Inferior parietal cortex (tissue), 1 donor: ENCODE measurements around the gene ZIK1.

ENCODE experiments used
- DNase-seq: peaks from one replicate; pipeline ENCODE4 v3.0.0-alpha.2; 2016; ENCODE audit errors: extremely low spot score

ZIK1 gene

DNA sequence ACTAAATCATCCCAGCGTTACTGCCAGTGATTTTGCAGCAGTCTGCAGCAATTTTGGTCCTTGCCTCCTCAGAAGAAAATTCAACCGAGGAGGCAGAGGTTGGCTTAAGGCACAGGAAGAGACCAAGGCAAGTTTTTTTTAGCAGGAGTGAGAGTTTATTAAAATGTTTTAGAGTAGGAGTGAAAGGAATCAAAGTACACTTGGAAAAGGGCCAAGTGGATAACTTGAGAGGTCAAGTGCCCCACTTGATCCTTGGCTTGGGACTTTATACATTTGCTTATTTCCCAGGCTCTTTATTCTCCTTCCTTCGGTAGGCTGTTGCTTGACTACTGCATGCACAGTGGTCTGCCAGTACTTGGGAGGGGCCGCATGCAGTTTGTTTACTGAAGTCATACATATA, 27.2 kb downstream of the ZIK1 start:
- DNase-seq: no peak

DNA sequence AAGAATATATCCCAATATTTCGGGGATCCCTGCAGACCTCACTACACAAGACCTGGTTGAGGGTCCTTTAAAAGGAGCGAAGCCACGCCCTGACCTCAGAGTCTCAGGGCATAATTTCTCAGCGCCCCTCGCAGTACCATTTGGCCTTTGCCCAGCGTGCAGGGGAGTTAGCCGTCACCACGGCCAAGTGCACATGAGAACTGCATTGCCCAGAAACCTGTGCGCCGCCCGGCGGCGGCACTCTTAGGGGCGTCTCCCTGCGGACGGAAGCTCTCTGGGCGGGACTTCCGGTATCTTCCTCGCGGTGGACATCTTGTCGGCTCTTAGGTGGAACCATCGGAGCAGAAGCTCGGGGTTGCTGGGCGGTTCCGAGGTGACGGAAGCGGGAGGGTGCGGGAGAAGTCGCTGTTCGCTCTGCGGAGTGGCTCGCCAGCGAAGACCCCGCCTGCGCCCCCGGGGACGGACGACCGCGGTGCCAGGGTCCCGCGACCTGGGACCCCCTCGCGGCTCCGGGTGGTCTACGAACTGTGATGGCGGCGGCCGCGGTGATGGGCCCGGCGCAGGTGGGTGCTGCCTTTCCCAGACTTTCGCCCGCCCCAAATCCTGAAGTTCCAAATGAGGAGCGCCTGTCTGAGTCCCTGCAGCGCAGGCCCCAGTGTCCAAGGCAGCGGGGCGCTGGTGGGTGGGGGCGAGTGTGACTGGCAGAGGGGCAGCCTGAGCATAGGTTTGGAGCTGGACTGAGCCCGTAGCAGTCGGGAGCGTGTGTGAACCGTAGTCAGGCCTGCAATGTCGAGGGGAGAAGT, 30.2 kb downstream of the ZIK1 start, which contains the start of gene ZNF134:
Gene ZNF134, plus strand, starts transcription at position 302 of the 803 bp plus-strand sequence. CDS start 5,227 bp downstream, outside the sequence.
- DNase-seq: peak; percentile 91

DNA sequence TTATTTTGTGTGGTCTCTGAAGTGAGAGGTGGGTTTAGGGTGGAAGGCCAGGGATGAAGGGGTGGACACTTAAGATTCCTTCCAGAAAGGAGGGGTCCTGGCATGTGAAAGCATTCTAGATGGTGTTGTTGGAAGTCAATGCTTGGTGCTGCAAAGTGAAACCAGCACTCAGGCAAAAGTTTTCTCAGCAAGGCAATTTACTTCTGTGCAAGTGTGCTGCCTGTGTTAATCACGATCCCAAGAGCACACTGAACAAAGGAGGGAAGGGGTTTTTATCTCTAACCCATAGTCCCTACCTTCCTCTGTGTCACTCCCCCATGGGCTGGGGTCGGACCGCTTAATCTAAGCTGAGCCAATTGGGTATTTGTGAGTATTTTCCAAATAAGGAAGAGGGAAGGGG, 31.4 kb downstream of the ZIK1 start:
- no peak for DNase-seq

DNA sequence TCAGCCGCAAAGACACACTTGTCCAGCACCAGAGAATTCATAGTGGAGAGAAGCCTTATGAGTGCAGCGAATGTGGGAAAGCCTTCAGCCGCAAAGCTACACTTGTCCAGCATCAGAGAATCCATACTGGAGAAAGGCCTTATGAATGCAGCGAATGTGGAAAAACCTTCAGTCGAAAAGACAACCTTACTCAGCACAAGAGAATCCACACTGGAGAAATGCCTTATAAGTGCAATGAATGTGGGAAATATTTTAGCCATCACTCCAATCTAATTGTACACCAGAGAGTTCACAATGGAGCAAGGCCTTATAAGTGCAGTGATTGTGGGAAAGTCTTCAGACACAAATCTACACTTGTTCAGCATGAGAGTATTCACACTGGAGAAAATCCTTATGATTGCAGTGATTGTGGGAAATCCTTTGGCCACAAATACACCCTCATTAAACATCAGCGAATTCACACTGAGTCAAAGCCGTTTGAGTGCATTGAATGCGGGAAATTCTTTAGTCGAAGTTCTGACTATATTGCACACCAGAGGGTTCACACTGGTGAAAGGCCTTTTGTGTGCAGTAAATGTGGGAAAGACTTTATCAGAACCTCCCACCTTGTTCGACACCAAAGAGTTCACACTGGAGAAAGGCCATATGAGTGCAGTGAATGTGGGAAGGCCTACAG, 36.9 kb downstream of the ZIK1 start:
- DNase-seq: no peak

DNA sequence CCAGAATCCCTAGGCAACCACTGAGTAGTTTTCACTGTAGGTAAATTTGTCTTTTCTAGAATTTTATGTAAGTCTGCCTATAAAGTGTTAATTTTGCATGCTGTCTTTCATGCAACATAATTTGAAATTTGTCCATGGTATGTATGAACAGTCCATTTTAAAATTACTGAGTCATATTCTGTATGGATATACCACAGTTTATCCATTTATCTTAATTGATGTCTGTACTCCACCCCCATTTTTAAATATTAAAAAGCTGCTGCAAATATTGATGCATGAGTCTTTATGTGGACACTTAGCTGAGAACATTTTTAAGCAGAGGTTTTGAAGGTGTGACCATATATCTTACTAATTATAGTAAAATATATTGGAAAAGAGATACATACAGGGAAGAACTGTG, 39.1 kb downstream of the ZIK1 start:
- DNase-seq: no peak

DNA sequence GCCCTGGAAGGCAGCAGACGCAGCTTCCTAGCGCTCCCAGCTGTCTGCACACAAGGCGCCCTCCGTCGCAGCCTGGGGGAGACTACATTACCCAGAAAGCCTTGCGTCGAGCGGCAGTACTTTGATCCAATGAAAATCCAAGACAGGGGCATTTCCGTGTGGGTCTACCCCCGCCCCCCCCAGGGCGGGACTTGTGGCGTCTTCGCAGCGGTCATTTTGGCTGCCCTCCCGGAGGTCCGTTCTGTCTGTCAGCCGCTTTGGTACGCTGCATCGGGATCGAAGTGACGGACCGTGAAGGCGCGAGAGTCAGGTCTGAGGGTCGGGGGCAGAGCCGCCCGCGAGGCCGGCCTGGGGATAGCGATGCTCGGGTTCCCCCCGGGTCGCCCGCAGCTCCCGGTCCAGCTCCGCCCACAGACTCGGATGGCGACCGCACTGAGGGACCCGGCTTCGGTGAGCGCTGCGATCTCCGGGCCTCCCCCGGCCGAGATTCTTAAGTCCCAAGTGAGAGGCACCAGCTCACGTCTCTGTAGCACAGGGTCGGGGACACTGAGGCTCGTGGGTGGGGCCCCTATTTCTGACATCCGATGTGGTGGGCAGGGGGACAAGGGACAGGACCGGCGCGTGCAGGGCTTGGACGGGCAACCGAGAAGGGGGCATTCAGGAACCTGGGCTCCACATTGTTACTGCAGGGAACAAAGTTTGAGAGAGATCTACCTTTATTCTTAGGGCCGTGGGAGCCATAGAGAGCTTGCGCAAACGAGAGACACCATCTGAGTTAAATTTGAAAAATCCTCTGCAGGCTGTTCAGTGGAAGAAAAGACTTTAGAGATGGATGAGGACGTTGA, 49.3 kb downstream of the ZIK1 start, which contains the start of gene ZNF211:
Gene ZNF211, plus strand, starts transcription at position 182 of the 845 bp plus-strand sequence. Its CDS starts 179 bp downstream, at position 361.
- peak; percentile 98 for DNase-seq

DNA sequence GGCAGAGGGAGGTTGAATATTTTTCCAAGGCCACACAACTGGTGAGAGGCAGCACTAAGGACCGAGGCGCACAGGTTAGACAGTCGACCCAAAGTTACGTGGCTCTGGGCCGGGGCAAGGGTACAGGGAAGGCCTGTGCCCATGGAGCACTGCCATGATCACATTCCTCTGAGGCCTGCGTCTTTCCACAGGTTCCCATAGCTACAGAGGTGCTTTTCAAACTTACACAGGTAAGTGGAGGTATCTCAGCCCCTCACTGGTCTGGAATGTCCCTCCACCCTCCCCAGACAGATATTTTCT, 49.8 kb downstream of the ZIK1 start:
- no peak for DNase-seq

DNA sequence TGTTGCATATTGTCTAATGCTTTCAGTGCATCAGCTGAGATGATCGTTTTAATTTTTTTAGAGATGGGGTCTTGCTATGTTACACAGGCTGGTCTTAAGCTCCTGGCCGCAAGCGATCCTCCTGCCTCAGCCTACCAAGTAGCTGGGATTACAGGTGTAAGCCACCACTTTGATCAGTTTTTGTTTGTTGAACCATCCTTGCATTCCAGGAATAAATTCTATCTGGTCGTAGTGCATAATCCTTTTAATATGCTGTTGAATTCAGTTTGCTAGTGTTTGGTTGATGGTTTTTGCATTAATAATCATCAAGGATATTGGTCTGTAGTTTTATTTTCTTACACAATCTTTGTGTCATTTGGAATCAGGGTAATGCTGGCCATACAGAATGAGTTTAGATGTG, 53.4 kb downstream of the ZIK1 start:
- no peak for DNase-seq

DNA sequence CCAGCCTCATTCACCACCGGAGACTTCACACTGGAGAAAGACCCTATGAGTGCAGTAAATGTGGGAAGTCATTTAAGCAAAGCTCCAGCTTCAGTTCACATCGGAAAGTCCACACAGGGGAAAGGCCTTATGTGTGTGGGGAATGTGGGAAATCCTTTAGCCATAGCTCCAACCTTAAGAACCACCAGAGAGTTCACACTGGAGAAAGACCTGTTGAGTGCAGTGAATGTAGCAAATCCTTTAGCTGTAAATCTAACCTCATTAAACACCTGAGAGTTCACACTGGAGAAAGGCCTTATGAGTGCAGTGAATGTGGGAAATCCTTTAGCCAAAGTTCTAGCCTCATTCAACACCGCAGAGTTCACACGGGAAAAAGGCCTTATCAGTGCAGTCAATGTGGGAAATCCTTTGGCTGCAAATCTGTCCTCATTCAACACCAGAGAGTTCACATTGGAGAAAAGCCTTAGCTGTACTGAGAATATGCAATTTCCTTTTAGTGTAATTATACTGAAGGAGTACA, 57.8 kb downstream of the ZIK1 start:
- no peak for DNase-seq

DNA sequence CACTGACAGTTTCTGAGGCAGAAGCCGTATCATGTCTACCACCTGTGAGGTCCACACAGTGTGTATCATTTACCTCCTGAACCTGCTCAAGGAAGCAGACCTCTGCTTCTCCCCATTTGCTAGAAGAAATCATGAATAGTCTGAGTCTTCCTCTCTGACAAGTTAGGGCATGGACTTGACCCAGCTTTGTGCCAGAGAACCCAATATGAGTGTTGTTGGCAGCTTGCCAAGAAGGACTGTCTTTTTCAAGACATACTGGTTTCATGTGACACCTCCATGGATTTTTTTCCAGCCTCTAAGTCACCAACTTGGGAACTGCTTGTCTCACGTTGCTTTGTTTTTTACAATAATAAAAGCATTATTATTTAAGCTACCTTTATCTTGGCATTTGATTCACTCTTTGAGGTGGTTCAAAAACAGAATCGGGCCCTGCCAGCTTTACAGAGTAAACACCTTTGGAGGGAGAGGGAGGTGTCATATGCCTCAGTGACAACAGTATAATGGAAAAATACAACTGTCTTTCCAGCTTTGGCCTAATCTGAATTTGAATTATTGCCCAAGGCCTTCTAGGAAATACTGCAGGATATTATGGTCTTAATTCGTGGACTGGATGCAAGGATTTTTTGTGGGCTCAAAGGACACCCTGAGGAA, 58.6 kb downstream of the ZIK1 start:
- DNase-seq: no peak
